GM23248 (cell line): Measurements from ENCODE around the gene SEMA3G. TPM values are rescaled to one million over a fixed set of nuclear protein-coding genes. Genes with fewer than 3 reads are reported as not detected.

Experiments used
- DNase-seq: peaks from one replicate; pipeline ENCODE4 v3.0.0-alpha.2; 2015
- H2AFZ ChIP-seq: fragments of 200-600 bp; sonication (generic); 2 replicates; pipeline ENCODE4 v1.6.1; 2016; ENCODE audit warnings: antibody characterized with exemption
- H3F3A ChIP-seq: fragments of 200-600 bp; sonication (generic); 2 replicates; pipeline ENCODE4 v1.6.1; 2016; ENCODE audit warnings: mild to moderate bottlenecking, antibody characterized with exemption, mixed run types; ENCODE audit not compliant: insufficient read depth
- H3K27ac ChIP-seq: fragments of 200-600 bp; sonication (generic); 2 replicates; pipeline ENCODE4 v1.5.1; 2016; ENCODE audit warnings: mild to moderate bottlenecking
- H3K27me3 ChIP-seq: fragments of 200-600 bp; sonication (generic); replicated peaks from 2 replicates; pipeline ENCODE4 v1.6.1; 2016; ENCODE audit warnings: mild to moderate bottlenecking; ENCODE audit not compliant: insufficient read depth
- H3K36me3 ChIP-seq: fragments of 200-600 bp; sonication (generic); 2 replicates; pipeline ENCODE4 v1.6.1; 2016; ENCODE audit warnings: low read depth, mild to moderate bottlenecking
- H3K4me1 ChIP-seq: fragments of 200-600 bp; sonication (generic); 2 replicates; pipeline ENCODE4 v1.6.1; 2016; ENCODE audit warnings: mild to moderate bottlenecking; ENCODE audit not compliant: insufficient read depth
- H3K4me2 ChIP-seq: fragments of 200-600 bp; sonication (generic); one replicate; pipeline ENCODE4 v1.6.1; 2016; ENCODE audit warnings: mild to moderate bottlenecking; ENCODE audit not compliant: unreplicated experiment
- H3K4me3 ChIP-seq: fragments of 200-600 bp; sonication (generic); 2 replicates; pipeline ENCODE4 v1.5.1; 2016; ENCODE audit warnings: mild to moderate bottlenecking
- H3K79me2 ChIP-seq: fragments of 200-600 bp; sonication (generic); 2 replicates; pipeline ENCODE4 v1.6.1; 2016; ENCODE audit warnings: mild to moderate bottlenecking; ENCODE audit not compliant: insufficient read depth
- H3K9ac ChIP-seq: fragments of 200-600 bp; sonication (generic); 2 replicates; pipeline ENCODE4 v1.6.1; 2016; ENCODE audit warnings: mild to moderate bottlenecking
- H3K9me2 ChIP-seq: fragments of 200-600 bp; sonication (generic); 2 replicates; pipeline ENCODE4 v1.6.1; 2016; ENCODE audit warnings: mixed run types, mild to moderate bottlenecking, moderate library complexity; ENCODE audit not compliant: insufficient read depth
- H3K9me3 ChIP-seq: fragments of 200-600 bp; sonication (generic); one replicate; pipeline ENCODE4 v1.6.1; 2017; ENCODE audit warnings: low read depth
- H4K20me1 ChIP-seq: fragments of 200-600 bp; sonication (generic); 2 replicates; pipeline ENCODE4 v1.6.0; 2016; ENCODE audit not compliant: insufficient read depth
- EZH2 ChIP-seq: fragments of 200-600 bp; sonication (generic); IDR thresholded peaks from 2 replicates; pipeline ENCODE4 v1.6.1; 2018; ENCODE audit warnings: antibody characterized with exemption, mild to moderate bottlenecking; ENCODE audit not compliant: insufficient read depth, poor library complexity, severe bottlenecking
- EZH2phosphoT487 ChIP-seq: fragments of 200-600 bp; sonication (generic); IDR thresholded peaks from 2 replicates; pipeline ENCODE4 v1.6.1; 2018; ENCODE audit warnings: antibody characterized with exemption, moderate library complexity, mild to moderate bottlenecking, low read depth; ENCODE audit not compliant: insufficient read depth
- WGBS, 2 experiments: methylation state at CpG; one replicate each; pipeline ENCODE4 v1.1.6; 2015 to 2017; ENCODE audit warnings: low lambda C conversion rate in 2 of 2, low coverage in 1 of 2; ENCODE audit errors: missing lambda C conversion rate in 2 of 2; 5-methylcytosine and 5-hydroxymethylcytosine counted together
- in situ Hi-C: fragments of 300-500 bp; cut with MboI; formaldehyde crosslinking; loops from 2 replicates; pipeline ENCODE4 v1.15.0; 2020
- polyA plus RNA-seq: library from polyadenylated mRNA; unstranded; fragments of >200 nt; fragmentation: Nextera tagmentation; extraction: Ambion mirVana; gene quantifications from 2 replicates; pipeline ENCODE4 v1.2.1, GENCODE V29; 2016
- total RNA-seq: library from RNA; depleted of rRNA; stranded (reverse); fragments of >200 nt; shearing (Covaris generic); gene quantifications from 2 replicates; pipeline ENCODE4 v1.2.3, GENCODE V29; 2014

The SEMA3G gene
- total and polyA plus RNA-seq, 2 experiments from 2014 or later = 0.21 TPM; not detected in 1

DNA sequence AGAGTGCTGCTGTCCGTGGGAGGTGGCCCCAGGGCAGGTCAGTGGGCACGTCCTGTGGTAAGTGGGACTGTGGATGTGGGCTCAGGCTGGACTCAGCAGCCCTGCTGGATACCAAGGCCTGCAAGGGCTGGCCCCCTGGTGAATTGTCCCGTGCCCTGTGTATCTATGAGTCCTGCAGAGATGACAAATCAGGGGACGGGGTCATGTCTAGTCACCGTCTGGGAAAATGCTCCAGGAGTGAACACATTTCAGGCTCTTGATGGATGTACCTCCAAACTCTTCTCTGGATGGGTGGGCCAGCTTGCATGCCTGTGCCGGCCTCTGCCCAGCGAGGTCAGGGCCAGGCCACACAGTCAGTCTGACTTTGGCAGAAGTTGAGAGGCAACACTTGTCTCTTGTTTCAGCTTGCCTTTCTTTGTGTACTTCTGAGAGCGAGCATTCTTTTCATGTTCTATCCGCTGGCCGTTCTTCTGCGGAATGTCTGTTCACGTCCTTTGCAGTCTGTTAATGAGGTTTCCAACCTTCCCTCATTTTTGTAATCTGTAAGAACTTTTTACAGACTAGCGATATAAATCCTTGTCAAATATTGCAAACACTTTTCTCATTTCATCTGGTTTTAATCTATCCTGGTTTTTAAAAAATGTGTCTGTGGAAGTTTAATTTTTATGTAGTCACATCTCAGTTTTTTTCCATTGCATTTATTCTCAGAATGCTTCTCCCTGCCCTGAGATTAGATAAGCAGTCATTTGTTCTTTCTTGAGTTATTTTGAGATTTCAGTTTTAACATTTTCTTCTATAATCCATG lies 38.9 kb upstream of the SEMA3G start:
- peak overlapping the region; percentile 71 for H3K27ac ChIP-seq
- H4K20me1 ChIP-seq = no peaks in the 10 kb centered on the region
- no peaks in the 10 kb centered on the region for H3K9me2 ChIP-seq
- H2AFZ ChIP-seq = no peak overlapping the region
- H3K79me2 ChIP-seq = no peaks in the 10 kb centered on the region
- 22% methylated on average over 13 of the region's 13 CpGs for WGBS, 2 experiments
- H3K4me3 ChIP-seq = no peak overlapping the region
- DNase-seq = peak; percentile 75
- H3K36me3 ChIP-seq = peaks cover 17% of the 10 kb centered on the region; the same call in 1 of the 2 replicates
- peak overlapping the region; percentile 33; the same call in 1 of the 2 replicates for H3K9ac ChIP-seq
- H3K4me1 ChIP-seq = peaks cover 13% of the 10 kb centered on the region; the same call in 1 of the 2 replicates
- TF ChIP-seq EZH2phosphoT487 = no peak
- no peak for TF ChIP-seq EZH2
- in situ Hi-C loops = no loop called here
- no peaks in the 10 kb centered on the region for H3K9me3 ChIP-seq
- H3F3A ChIP-seq = peaks cover 20% of the 10 kb centered on the region
- no peaks in the 10 kb centered on the region for H3K27me3 ChIP-seq
- peak overlapping the region; percentile 21 for H3K4me2 ChIP-seq

DNA sequence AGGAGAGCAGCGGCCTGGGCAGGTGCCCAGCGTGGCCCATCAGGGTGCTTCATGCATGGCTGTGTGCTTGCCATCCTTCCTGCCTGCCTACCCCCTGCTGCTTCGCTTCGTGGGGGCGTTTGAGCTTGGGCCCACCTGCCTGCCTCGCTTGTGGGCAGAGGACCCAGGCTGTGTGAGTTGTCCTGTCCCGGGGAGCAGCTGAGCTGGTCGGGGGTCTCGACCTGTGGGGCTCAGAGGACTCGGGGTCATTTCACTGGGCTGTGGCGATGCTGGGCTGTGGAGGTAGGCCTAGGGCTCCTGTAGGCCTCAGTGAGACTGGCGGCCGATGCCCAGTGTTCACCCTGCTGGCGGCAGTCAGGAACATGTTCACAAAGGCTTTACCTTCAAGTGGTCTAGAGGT lies 38.2 kb upstream of the SEMA3G start:
- 83% methylated on average over 7 to 14 of the region's 14 CpGs for WGBS, 2 experiments
- H3K4me1 ChIP-seq = peaks cover 13% of the 10 kb centered on the region; the same call in 1 of the 2 replicates
- H3K27ac ChIP-seq = peak overlapping the region; percentile 71

DNA sequence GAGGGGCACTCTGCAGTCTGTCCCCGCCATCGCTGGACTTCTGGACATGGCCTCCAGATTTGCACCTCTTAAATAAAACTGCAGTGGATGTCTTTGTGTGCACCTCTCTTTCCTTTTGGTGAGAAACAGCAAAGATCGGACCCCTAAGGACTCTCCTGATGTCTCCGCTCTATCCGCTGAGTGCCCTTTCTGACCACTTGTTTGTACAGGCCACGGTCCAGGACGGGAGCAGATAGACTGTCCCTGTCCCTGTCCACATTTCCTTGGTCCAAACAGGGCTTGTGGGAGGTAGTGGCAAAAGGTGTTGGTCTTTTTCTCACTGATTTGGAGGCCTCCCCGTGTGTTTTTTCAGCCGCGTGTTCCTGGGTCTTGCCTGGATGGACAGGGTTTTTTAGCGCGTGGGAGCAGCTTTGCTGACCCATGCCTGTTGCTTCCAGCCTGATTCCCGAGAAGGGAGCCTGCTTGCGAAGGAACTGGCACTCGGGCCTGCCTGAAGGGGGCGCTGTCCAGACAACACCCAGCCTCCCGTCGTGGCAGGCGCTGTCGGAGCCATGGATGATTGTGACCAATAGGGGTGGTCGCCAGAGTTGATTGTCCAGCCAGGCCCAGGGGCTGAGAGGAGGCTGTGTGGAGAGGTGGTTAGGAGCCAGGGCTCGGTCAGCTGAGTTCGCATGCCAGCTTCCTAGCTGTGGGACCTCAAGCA lies 37.1 kb upstream of the SEMA3G start:
- Histone ChIP-seq H2AFZ (no peak overlapping the region), H3K36me3 (peaks cover 25% of the 10 kb centered on the region; the same call in 1 of the 2 replicates), H3F3A (peaks cover 20% of the 10 kb centered on the region), H4K20me1 (no peaks in the 10 kb centered on the region), H3K4me3 (no peak overlapping the region), H3K79me2 (no peaks in the 10 kb centered on the region), H3K9me2 (no peaks in the 10 kb centered on the region), H3K9me3 (no peaks in the 10 kb centered on the region), H3K27ac (no peak overlapping the region), H3K4me2 (no peak overlapping the region), H3K27me3 (no peaks in the 10 kb centered on the region), H3K9ac (no peak overlapping the region), H3K4me1 (peaks cover 13% of the 10 kb centered on the region; the same call in 1 of the 2 replicates)
- TF ChIP-seq EZH2phosphoT487 (no peak), EZH2 (no peak)
- DNase-seq = peak; percentile 43
- WGBS, 2 experiments = 92 to 94% methylated on average over 23 of the region's 23 CpGs
- in situ Hi-C loops = no loop called here

More for the DNA sequence above, 38.2 kb upstream of the SEMA3G start:
- no peak for DNase-seq
- no peaks in the 10 kb centered on the region for H3K9me3 ChIP-seq
- peaks cover 20% of the 10 kb centered on the region for H3F3A ChIP-seq
- TF ChIP-seq EZH2phosphoT487 = no peak
- no peak for TF ChIP-seq EZH2
- in situ Hi-C loops = no loop called here
- no peaks in the 10 kb centered on the region for H3K27me3 ChIP-seq
- H3K79me2 ChIP-seq = no peaks in the 10 kb centered on the region
- peaks cover 20% of the 10 kb centered on the region; the same call in 1 of the 2 replicates for H3K36me3 ChIP-seq
- H4K20me1 ChIP-seq = no peaks in the 10 kb centered on the region
- no peak overlapping the region for H3K4me3 ChIP-seq
- H2AFZ ChIP-seq = no peak overlapping the region
- no peaks in the 10 kb centered on the region for H3K9me2 ChIP-seq
- H3K4me2 ChIP-seq = no peak overlapping the region
- peak overlapping the region; percentile 33; the same call in 1 of the 2 replicates for H3K9ac ChIP-seq
